ENCODE data around the gene CHN1.

CHN1 gene

GRCh38 chr2:174752403-174753037, 252.7 kb downstream of the CHN1 start:
- H3K4me1 Mint-ChIP-seq (ENCODE audit: low read depth), result peaks cover 32% of the 10 kb centered on the region
- H3K9me3 Mint-ChIP-seq (ENCODE audit: low read depth), result no peaks in the 10 kb centered on the region
- no peaks in the 10 kb centered on the region for H3K27me3 Mint-ChIP-seq
- peak overlapping the region; percentile 64 for H3K27ac Mint-ChIP-seq
- no peaks in the 10 kb centered on the region for H3K36me3 Mint-ChIP-seq
- no peak overlapping the region for H3K4me3 Mint-ChIP-seq

- H3K4me1 Mint-ChIP-seq (ENCODE audit: low read depth), result peaks cover 32% of the 10 kb centered on the region
- no peaks in the 10 kb centered on the region for H3K27me3 Mint-ChIP-seq
- no peak overlapping the region for H3K27ac Mint-ChIP-seq
- H3K4me3 Mint-ChIP-seq, result peak overlapping the region; percentile 2
- H3K9me3 Mint-ChIP-seq (ENCODE audit: low read depth), result no peaks in the 10 kb centered on the region
- H3K36me3 Mint-ChIP-seq, result no peaks in the 10 kb centered on the region
Measured at GRCh38 chr2:174750923-174751441, 254.2 kb downstream of the CHN1 start.

DNA sequence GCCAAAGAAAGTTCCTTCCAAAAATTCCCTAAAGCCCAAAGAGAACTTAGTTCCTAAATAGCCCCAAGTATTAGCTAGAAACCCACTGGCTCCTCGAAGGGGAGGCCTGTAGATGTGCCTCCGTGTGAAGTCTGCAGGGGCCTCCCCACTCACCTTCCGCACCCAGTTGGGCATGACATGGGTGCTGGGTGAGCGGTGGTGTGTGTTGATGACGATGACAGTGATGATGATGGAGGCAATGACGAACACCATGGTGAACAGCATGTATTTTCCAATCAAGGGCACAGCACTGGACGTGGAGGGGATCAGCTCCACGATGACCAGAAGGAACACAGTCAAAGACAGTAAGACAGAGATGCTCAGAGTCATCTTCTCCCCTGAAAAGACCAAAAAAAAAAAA, 255.4 kb downstream of the CHN1 start:
- Mint-ChIP-seq H3K4me1 (ENCODE audit: low read depth) (peaks cover 32% of the 10 kb centered on the region), H3K9me3 (ENCODE audit: low read depth) (no peaks in the 10 kb centered on the region), H3K4me3 (no peak overlapping the region), H3K27me3 (no peaks in the 10 kb centered on the region), H3K27ac (no peak overlapping the region), H3K36me3 (no peaks in the 10 kb centered on the region)

- Mint-ChIP-seq H3K9me3 (ENCODE audit: low read depth) (no peaks in the 10 kb centered on the region), H3K36me3 (no peaks in the 10 kb centered on the region), H3K4me1 (ENCODE audit: low read depth) (peaks cover 32% of the 10 kb centered on the region), H3K27ac (no peak overlapping the region), H3K27me3 (peaks cover 2% of the 10 kb centered on the region), H3K4me3 (no peak overlapping the region)
Measured at GRCh38 chr2:174748948-174749347, 256.2 kb downstream of the CHN1 start.
